NCI-H82 (cell line): ENCODE measurements around the gene CCS.
A peak's percentile ranks its signal among the peaks of the same experiment; 100 is the strongest.
"Not testable (repeated sequence)": the region's sequence is repeated elsewhere in the genome, so short reads cannot be mapped to it uniquely, and the experiment has no call there.

ENCODE experiments used
- DNase-seq: peaks from one replicate; lab custom pipeline; 2025; lab: John Stamatoyannopoulos, UW

CCS gene

DNA sequence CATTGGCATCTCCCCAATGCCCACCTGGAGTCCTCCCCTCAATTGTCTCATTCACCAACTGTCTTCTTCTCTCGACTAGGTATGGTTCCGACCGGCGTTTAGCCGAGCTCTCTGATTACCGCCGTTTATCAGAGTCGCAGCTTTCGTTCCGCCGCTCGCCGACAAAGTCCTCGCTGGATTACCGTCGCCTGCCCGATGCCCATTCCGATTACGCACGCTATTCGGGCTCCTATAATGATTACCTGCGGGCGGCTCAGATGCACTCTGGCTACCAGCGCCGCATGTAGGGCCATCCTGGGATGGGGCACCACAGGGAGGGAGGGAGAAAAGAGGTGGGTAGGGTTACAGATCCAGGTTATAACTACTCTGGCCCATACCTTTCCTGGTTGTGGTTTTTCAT, 33.4 kb downstream of the CCS start:
- DNase-seq = no peak

DNA sequence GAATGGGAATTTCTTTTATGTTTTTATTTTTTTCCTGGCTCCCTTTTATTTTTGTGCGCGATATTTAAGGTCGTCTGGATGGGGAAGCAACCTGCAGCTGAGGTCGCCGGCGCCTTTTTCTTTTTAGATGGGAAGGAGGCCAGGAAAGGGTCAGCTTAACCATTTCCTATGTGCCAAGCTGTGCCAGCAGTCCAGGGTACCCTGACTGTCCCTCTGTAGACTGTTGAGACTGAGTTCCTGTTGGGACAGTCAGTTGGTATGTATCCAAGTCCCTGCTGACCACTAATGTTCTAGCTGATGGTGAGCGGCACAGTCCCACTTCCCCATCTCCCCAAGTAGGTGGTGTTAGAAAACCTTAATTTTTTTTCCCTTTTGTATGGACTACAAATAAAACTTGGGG, 33.9 kb downstream of the CCS start:
- DNase-seq = no peak

DNA sequence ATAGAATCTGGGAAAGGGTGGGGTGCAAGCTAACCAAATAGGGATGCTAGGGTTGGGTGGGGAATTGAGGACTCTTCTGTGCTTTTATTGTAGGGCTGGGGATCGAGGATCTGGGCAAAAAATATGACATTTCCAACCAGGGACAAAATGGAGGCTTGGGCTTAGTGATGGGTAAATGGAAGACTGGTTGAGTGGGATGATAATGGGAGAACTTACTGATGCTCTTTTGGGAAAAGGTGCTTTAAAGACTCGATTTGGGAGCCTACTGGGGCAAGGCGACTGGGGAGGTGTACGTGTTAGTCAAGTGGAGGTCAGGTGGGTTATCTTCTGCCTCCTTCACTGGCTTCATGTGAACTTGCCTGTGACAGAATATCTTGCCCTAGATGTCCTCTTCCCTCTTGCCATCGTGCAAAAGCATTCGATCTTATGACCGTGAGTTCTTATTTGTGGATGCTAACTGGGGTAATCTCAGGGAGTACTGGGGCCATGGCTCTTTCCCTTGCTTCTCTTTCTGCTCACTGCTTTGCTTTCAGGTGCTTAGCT, 35.1 kb downstream of the CCS start:
- DNase-seq = no peak

DNA sequence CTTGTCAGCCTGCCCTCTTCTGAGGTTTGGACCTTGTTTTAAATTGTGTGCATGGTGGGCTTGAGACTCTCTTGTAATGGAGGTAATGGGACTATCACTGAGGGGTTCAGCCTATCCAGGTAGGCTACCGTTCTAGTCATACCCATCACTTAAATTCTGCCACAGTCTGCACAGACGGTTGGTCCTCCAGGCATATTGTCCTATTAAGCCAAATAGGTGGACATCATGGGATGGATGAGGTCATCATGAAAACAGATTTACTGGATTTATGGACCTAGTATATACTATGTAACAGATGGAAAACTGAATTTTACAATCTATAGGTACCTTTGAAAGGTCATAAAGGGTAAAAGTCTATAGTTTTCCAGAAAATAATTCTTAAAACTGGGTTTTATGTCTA, 36.4 kb downstream of the CCS start:
- no peak for DNase-seq

DNA sequence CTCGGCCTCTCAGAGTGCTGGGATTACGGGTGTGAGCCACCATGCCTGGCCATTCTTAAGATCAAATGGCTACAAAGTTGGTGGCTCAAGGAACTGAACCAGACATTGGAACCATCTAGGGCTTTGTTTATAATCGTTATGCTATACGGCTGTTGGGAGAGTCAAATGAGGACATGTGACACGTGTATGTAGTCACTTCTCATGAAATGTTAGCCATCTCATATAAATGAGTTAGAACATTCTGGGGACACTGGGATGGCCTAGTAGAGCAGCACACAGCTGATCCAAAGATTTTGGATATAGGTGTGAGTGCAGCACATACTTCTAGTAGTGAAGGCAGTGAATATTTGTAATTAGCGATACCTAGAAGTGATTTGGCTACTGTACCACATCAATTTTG, 38.9 kb downstream of the CCS start:
- no peak for DNase-seq

DNA sequence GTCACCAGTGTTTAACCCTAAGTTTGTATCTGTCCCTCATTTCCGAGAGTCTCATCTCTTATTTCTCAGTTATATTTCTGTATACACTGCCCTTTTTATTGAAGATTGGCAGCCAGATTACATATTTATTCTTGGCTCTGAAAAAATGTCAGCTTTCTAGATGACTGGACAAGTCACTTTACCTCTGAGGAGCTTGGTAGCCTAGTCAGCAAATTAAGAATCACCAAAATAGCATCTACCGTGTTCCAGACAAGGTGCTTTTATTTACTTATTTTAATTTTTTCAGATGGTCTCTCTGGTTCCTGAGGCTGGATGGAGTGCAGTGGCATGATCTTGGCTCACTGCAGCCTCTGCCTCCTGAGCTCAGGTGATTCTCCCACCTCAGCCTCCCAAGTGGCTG, 40.0 kb downstream of the CCS start:
- no peak for DNase-seq

DNA sequence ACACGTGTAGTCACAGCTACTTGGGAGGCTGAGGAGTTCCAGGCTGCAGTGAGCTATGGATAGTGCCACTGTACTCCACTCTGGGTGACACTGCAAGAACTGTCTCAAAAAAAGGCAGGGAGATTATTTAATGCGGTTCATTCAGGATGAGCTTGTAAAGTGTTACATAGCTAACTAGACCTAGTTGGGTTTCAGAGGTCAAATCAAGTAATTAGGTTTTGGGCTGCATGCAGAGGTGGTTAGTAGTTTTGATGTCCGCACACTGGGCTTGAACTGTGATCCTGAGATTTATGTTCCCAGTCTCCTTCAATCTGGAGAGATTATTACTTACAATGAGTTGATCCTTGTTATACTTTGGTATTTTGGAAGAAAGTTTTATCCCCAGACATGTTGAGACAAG, 43.4 kb downstream of the CCS start:
- DNase-seq = peak; percentile 71

DNA sequence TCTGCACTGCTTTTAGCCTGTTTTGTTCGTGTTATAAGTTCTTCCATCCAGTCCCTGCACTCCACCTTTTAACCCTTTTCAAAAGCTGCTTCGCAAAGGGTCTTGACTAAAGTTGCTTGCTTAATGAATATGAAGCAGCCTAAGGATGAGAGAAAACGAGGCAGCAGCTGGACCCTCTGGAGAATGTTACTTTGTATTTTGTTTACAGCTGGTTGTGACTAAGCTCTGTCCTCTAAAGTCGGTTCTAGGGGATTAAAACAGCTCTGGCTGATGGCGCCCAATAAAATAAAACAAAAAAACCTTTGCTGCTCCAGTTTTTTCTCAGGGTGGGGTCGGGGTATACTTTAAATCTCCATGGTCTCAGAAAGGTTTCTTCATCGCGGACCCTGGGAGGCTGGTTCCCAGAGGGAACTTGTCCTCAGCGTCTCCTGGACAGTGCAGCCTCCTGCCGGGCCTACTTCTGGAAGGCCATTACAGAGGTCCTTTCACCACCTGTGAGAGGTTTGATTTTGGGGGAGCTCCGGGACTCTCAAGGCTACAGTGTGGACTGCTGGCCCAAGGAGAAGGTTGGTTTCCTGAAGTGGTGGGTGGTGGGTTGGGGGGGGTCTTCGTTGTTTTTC, 44.7 kb downstream of the CCS start:
- DNase-seq = peak; percentile 75

DNA sequence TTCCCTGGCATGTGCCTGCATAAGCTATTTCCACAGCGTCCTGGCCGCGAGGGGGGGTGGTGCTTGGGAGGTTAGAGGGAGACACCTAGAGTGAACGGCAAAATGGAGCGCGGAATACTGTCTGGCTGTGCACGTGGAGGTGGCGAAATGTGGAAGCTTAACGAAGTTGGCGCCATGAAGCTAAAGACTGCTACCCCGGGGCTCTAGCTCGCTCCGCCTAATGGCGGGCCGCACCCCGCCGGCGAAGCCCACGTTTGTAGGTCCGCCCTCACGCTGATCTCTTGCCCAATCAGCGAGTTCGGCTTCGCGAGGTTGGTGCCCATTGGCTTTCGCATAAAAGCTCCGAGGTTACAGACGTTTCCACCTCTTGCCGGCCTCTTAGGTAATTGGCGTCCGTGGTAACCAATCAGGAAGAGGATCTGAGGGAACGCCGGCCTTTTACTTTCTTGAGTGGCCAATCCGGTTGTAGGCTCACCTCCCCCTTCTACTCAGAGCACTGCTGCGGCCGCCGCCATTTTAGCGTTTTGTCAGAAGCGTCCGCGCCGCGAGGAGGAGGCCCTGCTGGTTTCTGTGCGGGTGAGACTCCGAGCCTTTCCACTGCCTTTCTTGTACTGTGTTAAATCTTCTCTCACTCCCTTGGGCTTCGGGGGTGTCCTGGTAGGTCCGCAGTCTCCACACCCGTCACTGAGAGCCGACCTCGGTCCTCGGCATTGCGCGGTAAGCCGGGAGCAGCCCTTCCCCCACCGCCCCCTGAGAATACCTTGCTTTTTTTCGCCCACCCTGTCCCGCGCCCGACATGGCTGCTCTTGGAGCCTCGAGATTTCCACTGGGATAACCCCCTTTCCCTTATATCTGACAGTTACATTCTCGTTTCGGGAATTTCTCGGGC, 45.4 kb downstream of the CCS start, which contains the start of gene RBM4:
Gene RBM4, plus strand, starts transcription at position 527 of the 889 bp plus-strand sequence. CDS start 1,009 bp downstream, outside the sequence.
- peak; percentile 99 for DNase-seq

DNA sequence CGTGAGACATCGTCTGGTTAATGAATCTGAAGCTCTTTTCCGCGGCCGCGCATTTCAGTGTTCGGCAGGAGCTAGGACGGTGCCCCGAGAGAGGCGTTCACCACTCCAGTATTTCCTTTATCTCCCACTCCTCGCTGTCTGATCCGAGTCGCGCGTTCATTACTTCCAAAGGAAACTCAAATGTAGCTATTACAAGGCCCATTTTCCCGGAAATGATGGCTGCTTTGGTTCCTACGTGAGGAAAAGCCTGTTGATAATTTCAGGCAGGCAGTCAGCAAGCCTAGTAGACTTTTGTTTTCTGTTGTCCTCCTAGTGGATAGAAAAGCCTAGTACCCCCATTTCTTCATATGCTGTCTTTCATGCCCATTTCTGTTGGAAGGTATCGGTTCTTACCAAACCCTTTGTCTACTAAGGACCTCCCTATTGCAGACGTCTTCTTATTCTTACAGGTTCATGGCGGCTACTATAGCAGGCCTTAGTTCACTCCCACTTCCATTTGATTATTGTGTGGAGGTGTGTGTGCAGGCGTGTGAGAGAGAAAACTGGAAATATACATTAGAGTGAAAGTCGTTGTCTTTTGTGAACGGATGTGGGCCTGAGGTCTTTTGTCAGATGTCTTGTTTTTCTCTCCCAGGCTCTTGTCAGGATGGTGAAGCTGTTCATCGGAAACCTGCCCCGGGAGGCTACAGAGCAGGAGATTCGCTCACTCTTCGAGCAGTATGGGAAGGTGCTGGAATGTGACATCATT, 46.3 kb downstream of the CCS start:
- peak; percentile 49 for DNase-seq

DNA sequence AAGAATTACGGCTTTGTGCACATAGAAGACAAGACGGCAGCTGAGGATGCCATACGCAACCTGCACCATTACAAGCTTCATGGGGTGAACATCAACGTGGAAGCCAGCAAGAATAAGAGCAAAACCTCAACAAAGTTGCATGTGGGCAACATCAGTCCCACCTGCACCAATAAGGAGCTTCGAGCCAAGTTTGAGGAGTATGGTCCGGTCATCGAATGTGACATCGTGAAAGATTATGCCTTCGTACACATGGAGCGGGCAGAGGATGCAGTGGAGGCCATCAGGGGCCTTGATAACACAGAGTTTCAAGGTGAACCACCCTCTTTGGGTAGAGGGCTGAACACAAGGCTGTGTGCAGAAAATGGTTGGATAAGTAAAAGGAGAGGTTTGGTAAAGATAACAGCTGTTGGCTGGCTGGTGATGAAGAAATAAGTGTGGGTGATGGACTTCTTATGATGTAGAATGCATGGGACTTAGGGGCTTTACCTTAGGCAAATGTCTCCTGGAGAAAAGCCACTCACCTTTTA, 46.9 kb downstream of the CCS start:
- not testable (repeated sequence) for DNase-seq

DNA sequence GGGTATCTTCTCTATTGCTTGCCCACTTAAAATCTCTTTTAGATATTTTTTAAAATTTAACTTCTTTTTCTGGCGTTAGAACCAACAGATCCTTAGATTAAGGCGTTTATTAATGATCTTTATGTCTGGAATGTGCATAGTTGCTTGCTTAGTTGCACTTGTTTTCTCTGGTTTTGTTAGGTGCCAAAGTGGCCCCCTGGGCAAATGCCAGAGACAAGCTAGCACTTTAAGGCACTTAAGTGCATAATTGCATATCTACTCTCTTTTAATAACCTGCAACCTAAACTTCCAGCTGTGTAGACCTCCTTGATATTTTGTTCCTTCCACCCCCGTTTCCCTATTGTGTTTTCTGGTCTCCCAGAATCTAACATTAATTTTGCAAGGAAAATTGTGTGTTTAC, 48.8 kb downstream of the CCS start:
- no peak for DNase-seq

DNA sequence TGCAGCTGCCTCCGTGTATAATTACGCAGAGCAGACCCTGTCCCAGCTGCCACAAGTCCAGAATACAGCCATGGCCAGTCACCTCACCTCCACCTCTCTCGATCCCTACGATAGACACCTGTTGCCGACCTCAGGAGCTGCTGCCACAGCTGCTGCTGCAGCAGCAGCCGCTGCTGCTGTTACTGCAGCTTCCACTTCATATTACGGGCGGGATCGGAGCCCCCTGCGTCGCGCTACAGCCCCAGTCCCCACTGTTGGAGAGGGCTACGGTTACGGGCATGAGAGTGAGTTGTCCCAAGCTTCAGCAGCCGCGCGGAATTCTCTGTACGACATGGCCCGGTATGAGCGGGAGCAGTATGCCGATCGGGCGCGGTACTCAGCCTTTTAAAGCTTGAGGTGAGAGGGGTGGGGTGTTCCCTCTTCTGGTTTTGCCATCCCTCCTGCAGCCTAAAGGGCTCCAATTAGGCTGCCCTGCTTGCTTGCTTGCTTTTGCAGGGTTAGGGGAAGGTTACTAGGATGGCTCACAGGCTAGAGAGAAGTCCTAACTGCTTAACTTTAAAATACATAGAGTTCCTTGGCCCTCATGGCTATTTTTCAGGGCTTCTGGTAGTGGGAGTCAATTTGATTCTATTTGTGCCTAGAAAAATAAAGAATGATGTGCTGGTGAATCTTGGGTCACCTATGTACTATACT, 50.9 kb downstream of the CCS start:
- no peak for DNase-seq

DNA sequence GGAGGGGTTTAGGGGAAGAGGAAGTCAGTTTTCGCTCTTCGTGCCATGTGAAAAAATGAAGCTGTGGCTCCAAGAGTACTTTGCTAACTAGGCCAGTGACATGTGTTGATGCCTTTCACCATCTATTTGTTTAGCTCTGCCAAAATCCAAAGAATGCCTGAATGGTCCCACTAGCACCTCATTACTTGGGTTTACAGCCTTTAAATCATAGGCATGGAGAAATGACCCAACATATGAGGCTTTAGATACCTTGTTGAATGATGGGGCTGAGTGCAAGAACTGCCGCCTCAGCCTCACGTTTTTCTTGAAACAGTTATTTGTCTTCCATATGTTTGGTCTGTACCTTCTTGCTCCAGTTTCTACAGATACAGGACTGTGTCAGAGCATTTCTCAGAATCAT, 53.8 kb downstream of the CCS start:
- DNase-seq = no peak

DNA sequence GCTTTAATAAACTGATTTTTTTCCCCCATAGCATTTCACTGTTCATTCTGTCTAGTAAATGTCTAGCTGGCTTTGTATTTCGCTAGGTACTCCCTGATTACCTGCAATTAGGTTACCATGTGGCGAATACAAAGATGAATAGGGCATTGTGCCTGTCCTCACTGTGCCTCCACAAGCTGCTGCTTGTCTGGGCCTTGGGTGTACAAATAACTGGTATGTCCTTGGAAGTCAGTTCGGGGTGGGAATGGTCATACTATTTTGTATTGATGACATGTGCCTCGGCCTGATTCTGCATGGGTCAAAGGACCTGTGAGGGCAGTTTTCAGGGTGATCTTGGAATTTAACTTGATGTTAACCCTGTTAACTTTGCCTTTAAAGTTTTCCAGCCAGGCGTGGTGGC, 56.9 kb downstream of the CCS start:
- no peak for DNase-seq

DNA sequence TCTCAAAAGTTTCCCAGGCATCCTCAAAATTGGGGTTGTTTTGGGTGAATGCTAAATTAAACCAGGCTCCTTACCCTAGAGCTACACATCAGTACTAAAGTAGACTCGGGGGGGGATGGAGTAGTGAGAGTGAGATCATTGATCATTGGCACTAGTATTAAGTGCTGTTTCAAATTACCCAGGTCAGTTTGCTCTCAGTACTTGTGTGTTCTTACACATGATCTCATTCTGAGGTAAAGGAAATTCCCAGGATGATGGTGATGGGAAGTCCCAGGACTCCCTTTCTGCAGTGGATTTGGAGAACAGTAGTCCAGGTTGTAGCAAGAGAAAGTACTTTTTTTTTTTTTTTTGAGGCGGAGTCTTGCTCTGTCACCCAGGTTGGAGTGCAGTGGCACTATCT, 58.0 kb downstream of the CCS start:
- no peak for DNase-seq

DNA sequence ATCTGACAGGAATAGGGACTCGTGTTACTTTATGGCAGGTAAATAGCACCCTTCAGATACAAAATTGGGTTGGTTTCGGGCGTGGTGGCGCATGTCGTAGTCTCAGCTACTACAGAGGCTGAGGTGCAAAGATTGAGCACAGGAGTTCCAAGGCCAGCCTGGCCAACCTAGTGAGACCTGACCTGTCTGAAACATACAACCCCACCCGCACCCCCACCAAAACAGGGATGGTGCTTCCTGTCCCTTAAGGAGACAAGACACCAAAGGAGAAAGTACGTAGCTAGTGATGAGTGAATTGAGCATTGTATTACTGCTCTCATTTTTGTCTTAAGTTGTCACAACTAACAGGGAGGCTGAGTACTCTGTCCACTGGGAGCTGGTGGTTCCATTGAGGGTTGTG, 59.7 kb downstream of the CCS start:
- no peak for DNase-seq

DNA sequence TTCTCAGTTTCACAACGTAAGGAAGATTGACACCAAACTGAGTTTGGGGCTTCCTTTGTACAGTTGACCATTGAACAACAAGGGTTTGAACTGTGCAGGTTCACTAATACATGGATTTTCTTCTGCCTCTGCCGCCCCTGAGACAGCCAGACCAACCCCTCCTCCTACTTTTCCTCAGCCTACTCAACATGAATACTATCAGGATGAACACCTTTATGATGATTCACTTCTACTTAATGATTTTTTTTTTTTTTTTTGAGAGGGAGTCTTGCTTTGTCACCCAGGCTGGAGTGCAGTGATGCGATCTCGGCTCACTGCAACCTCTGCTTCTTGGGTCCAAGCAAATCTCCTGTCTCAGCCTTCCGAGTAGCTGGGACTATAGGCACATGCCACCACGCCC, 60.1 kb downstream of the CCS start:
- DNase-seq = no peak
